Glutamatergic neuron (in vitro differentiated cells): ENCODE measurements around the gene MT1X. TPM values are rescaled to one million over a fixed set of nuclear protein-coding genes. Genes with fewer than 3 reads are reported as not detected.

Source experiments
- DNase-seq: peaks from one replicate; pipeline ENCODE4 v3.0.0; 2022
- H3K27ac Mint-ChIP-seq: one replicate; pipeline ENCODE4 v1.8.0; 2020; ENCODE audit warnings: mild to moderate bottlenecking, mixed read lengths, inconsistent platforms; ENCODE audit not compliant: unreplicated experiment
- H3K27me3 Mint-ChIP-seq: one replicate; pipeline ENCODE4 v1.8.0; 2020; ENCODE audit warnings: mild to moderate bottlenecking, moderate library complexity, mixed read lengths, inconsistent platforms; ENCODE audit not compliant: unreplicated experiment
- H3K36me3 Mint-ChIP-seq: one replicate; pipeline ENCODE4 v1.8.0; 2020; ENCODE audit warnings: mild to moderate bottlenecking, mixed read lengths, inconsistent platforms; ENCODE audit not compliant: unreplicated experiment
- H3K4me1 Mint-ChIP-seq: one replicate; pipeline ENCODE4 v1.8.0; 2020; ENCODE audit warnings: mild to moderate bottlenecking, low read depth, mixed read lengths, inconsistent platforms; ENCODE audit not compliant: unreplicated experiment
- H3K4me3 Mint-ChIP-seq: one replicate; pipeline ENCODE4 v1.8.0; 2020; ENCODE audit warnings: mild to moderate bottlenecking, mixed read lengths, inconsistent platforms; ENCODE audit not compliant: unreplicated experiment
- H3K9me3 Mint-ChIP-seq: one replicate; pipeline ENCODE4 v1.8.0; 2020; ENCODE audit warnings: mild to moderate bottlenecking, moderate library complexity, mixed read lengths, inconsistent platforms; ENCODE audit not compliant: unreplicated experiment
- total RNA-seq: library from RNA; stranded (reverse); fragmentation: NEBNext Ultra II Directional; extraction: Animal tissue kit (Norgen Biotek cat#: 25700); gene quantifications from one replicate; pipeline ENCODE4 v1.2.1, GENCODE V29; 2021; ENCODE audit not compliant: unreplicated experiment
- TF ChIP-seq, protein P1 (sequence below): fragments of 200-600 bp; sonication (generic); IDR thresholded peaks from one replicate; pipeline ENCODE4 v1.5.0; 2021; ENCODE audit not compliant: partially characterized antibody, unreplicated experiment

Gene MT1X
- total RNA-seq, 1 donor from 2014 or later, result 9.5 TPM

- Mint-ChIP-seq H3K36me3 (no peaks in the 10 kb centered on the region), H3K9me3 (peaks cover 3% of the 10 kb centered on the region), H3K4me1 (peaks cover 4% of the 10 kb centered on the region), H3K27ac (no peak overlapping the region), H3K27me3 (peaks cover 51% of the 10 kb centered on the region), H3K4me3 (no peak overlapping the region)
- no peak for DNase-seq
- TF ChIP-seq, protein P1, sequence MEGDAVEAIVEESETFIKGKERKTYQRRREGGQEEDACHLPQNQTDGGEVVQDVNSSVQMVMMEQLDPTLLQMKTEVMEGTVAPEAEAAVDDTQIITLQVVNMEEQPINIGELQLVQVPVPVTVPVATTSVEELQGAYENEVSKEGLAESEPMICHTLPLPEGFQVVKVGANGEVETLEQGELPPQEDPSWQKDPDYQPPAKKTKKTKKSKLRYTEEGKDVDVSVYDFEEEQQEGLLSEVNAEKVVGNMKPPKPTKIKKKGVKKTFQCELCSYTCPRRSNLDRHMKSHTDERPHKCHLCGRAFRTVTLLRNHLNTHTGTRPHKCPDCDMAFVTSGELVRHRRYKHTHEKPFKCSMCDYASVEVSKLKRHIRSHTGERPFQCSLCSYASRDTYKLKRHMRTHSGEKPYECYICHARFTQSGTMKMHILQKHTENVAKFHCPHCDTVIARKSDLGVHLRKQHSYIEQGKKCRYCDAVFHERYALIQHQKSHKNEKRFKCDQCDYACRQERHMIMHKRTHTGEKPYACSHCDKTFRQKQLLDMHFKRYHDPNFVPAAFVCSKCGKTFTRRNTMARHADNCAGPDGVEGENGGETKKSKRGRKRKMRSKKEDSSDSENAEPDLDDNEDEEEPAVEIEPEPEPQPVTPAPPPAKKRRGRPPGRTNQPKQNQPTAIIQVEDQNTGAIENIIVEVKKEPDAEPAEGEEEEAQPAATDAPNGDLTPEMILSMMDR, result no peak
Observed at GRCh38 chr16:56640076-56640475, 42.2 kb upstream of the MT1X start.

GRCh38 chr16:56641166-56641565 lies 41.1 kb upstream of the MT1X start:
- H3K27ac Mint-ChIP-seq, result no peak overlapping the region
- peaks cover 3% of the 10 kb centered on the region for H3K4me1 Mint-ChIP-seq
- no peaks in the 10 kb centered on the region for H3K36me3 Mint-ChIP-seq
- TF ChIP-seq, protein P1, result no peak
- H3K9me3 Mint-ChIP-seq, result peaks cover 4% of the 10 kb centered on the region
- H3K4me3 Mint-ChIP-seq, result no peak overlapping the region
- no peak for DNase-seq
- H3K27me3 Mint-ChIP-seq, result peaks cover 48% of the 10 kb centered on the region

DNA sequence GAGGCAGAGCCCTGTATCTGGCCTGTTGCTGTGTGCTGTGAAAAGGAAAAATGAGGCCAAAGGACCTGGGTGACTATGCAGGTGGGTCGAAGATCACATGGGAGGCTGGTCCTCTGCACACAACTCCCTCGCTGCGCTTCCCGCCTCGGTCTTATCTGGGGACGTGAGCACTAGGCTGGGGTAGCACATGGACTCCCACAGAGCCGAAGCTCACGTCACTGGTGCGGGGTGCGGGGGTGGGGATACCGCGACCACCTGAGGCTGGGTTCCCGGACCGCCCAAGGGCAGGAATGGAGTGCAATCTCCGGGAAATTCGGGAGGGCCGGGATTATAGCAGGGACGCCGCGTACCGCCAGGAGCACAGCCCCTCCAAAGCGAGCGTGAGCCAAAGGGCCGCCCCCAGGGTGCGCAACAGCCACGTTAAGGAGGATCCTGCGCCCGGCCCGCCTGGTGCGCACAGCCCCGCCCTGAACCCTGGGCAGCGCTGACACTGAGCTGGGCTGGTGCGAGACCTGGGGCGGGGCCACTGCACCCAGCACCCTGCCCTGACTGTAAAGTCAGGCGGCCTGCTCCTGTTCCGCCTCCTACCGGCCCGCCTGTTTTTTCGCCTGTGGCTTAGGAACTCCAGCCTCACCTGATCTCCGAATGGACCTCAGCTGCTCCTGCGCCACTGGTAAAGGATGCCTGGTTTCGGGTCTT lies 39.0 kb upstream of the MT1X start:
- TF ChIP-seq, protein P1, result no peak
- Mint-ChIP-seq H3K27me3 (peaks cover 46% of the 10 kb centered on the region), H3K36me3 (no peaks in the 10 kb centered on the region), H3K4me1 (no peaks in the 10 kb centered on the region), H3K27ac (no peak overlapping the region), H3K9me3 (peaks cover 4% of the 10 kb centered on the region), H3K4me3 (peak overlapping the region; percentile 40)
- peak; percentile 36 for DNase-seq

- H3K4me1 Mint-ChIP-seq, result no peaks in the 10 kb centered on the region
- H3K9me3 Mint-ChIP-seq, result peaks cover 4% of the 10 kb centered on the region
- H3K27ac Mint-ChIP-seq, result no peak overlapping the region
- no peak for DNase-seq
- H3K27me3 Mint-ChIP-seq, result peaks cover 43% of the 10 kb centered on the region
- H3K36me3 Mint-ChIP-seq, result no peaks in the 10 kb centered on the region
- peak overlapping the region; percentile 40 for H3K4me3 Mint-ChIP-seq
- TF ChIP-seq, protein P1, result no peak
Observed at GRCh38 chr16:56643833-56644232, 38.4 kb upstream of the MT1X start.

DNA sequence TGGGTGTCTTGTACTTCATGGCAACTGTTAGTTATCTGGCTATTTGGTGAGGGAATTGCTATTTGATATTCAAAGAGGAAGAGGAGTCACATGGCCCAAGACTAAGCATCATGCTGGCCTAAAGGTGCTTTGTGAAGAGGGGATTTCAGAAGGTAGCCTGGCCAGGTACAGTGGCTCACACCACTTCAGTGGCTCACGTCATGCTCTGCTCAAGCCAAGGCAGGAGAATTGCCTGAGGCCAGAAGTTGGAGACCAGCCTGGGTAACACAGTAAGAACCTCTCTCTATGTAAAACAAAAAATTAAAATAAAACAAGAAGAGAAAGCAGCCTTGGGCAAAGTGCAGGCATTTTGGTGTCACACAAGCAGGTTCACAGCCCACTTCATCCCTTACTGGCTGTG lies 37.0 kb upstream of the MT1X start:
- Mint-ChIP-seq H3K4me1 (no peaks in the 10 kb centered on the region), H3K36me3 (no peaks in the 10 kb centered on the region), H3K4me3 (no peak overlapping the region), H3K27ac (no peak overlapping the region), H3K9me3 (peaks cover 4% of the 10 kb centered on the region), H3K27me3 (peaks cover 35% of the 10 kb centered on the region)
- TF ChIP-seq, protein P1, result no peak
- DNase-seq, result no peak
